Measurements from ENCODE around the gene ARHGEF11. TPM values are rescaled to one million over a fixed set of nuclear protein-coding genes. Genes with fewer than 3 reads are reported as not detected.

ARHGEF11 gene
- total RNA-seq, 2 donors from 2014 or later = 1.0 to 2.5 TPM

- Mint-ChIP-seq H3K36me3 (no peaks in the 10 kb centered on the region), H3K27me3 (peaks cover 32 to 50% of the 10 kb centered on the region in 2 donors), H3K4me3 (no peak overlapping the region), H3K4me1 (ENCODE audit: low read depth in 2 of 2) (no peaks in the 10 kb centered on the region), H3K9me3 (no peaks in the 10 kb centered on the region), H3K27ac (no peak overlapping the region)
- no peak for ATAC-seq
- DNase-seq (ENCODE audit: low spot score) = no peak
Measured at GRCh38 chr1:157034137-157034800, 11.3 kb downstream of the ARHGEF11 start.

- H3K4me3 Mint-ChIP-seq = no peak overlapping the region
- peaks cover 27 to 43% of the 10 kb centered on the region in 2 donors for H3K27me3 Mint-ChIP-seq
- no peak overlapping the region for H3K27ac Mint-ChIP-seq
- ATAC-seq (no peak), DNase-seq (ENCODE audit: low spot score) (no peak)
- no peaks in the 10 kb centered on the region for H3K4me1 Mint-ChIP-seq (ENCODE audit: low read depth in 2 of 2)
- H3K36me3 Mint-ChIP-seq = no peaks in the 10 kb centered on the region
- H3K9me3 Mint-ChIP-seq = no peaks in the 10 kb centered on the region
Measured at GRCh38 chr1:157033357-157033876, 12.1 kb downstream of the ARHGEF11 start.

- Mint-ChIP-seq H3K4me3 (no peak overlapping the region), H3K4me1 (ENCODE audit: low read depth in 2 of 2) (no peaks in the 10 kb centered on the region), H3K36me3 (no peaks in the 10 kb centered on the region), H3K27me3 (peaks cover 29 to 45% of the 10 kb centered on the region in 2 donors), H3K9me3 (no peaks in the 10 kb centered on the region), H3K27ac (no peak overlapping the region)
- no peak for DNase-seq (ENCODE audit: low spot score)
- no peak for ATAC-seq
Measured at GRCh38 chr1:157032303-157032702, 13.2 kb downstream of the ARHGEF11 start.

- Mint-ChIP-seq H3K27me3 (peaks cover 30 to 53% of the 10 kb centered on the region in 2 donors), H3K4me1 (ENCODE audit: low read depth in 2 of 2) (no peaks in the 10 kb centered on the region), H3K9me3 (no peaks in the 10 kb centered on the region), H3K36me3 (no peaks in the 10 kb centered on the region), H3K27ac (no peak overlapping the region), H3K4me3 (no peak overlapping the region)
- DNase-seq (ENCODE audit: low spot score) (no peak), ATAC-seq (no peak)
Measured at GRCh38 chr1:157030728-157031127, 14.8 kb downstream of the ARHGEF11 start.

- Mint-ChIP-seq H3K27ac (no peak overlapping the region), H3K4me3 (no peak overlapping the region), H3K36me3 (no peaks in the 10 kb centered on the region), H3K27me3 (peaks cover 34 to 56% of the 10 kb centered on the region in 2 donors), H3K4me1 (ENCODE audit: low read depth in 2 of 2) (no peaks in the 10 kb centered on the region), H3K9me3 (no peaks in the 10 kb centered on the region)
- ATAC-seq = no peak
- DNase-seq (ENCODE audit: low spot score) = no peak
Measured at GRCh38 chr1:157028674-157029073, 16.9 kb downstream of the ARHGEF11 start.

- no peak for ATAC-seq
- H3K9me3 Mint-ChIP-seq = peaks cover 3% of the 10 kb centered on the region
- H3K4me1 Mint-ChIP-seq (ENCODE audit: low read depth in 2 of 2) = no peaks in the 10 kb centered on the region
- DNase-seq (ENCODE audit: low spot score) = no peak
- H3K27ac Mint-ChIP-seq = no peak overlapping the region
- H3K36me3 Mint-ChIP-seq = peaks cover 13% of the 10 kb centered on the region
- H3K27me3 Mint-ChIP-seq = peaks cover 30 to 54% of the 10 kb centered on the region in 2 donors
- H3K4me3 Mint-ChIP-seq = no peak overlapping the region
Measured at GRCh38 chr1:157025856-157026255, 19.7 kb downstream of the ARHGEF11 start.

- H3K36me3 Mint-ChIP-seq = peaks cover 16% of the 10 kb centered on the region
- H3K9me3 Mint-ChIP-seq = peaks cover 5% of the 10 kb centered on the region
- ATAC-seq (no peak), DNase-seq (ENCODE audit: low spot score) (no peak)
- H3K27me3 Mint-ChIP-seq = peaks cover 31 to 55% of the 10 kb centered on the region in 2 donors
- no peak overlapping the region for H3K4me3 Mint-ChIP-seq
- no peak overlapping the region for H3K27ac Mint-ChIP-seq
- no peaks in the 10 kb centered on the region for H3K4me1 Mint-ChIP-seq (ENCODE audit: low read depth in 2 of 2)
Measured at GRCh38 chr1:157025385-157025784, 20.2 kb downstream of the ARHGEF11 start.

GRCh38 chr1:157021688-157022087 lies 23.9 kb downstream of the ARHGEF11 start:
- ATAC-seq (no peak), DNase-seq (ENCODE audit: low spot score) (no peak)
- no peaks in the 10 kb centered on the region for H3K4me1 Mint-ChIP-seq (ENCODE audit: low read depth in 2 of 2)
- no peak overlapping the region for H3K4me3 Mint-ChIP-seq
- H3K36me3 Mint-ChIP-seq = peaks cover 25% of the 10 kb centered on the region
- no peak overlapping the region for H3K27ac Mint-ChIP-seq
- H3K27me3 Mint-ChIP-seq = peaks cover 32 to 61% of the 10 kb centered on the region in 2 donors
- H3K9me3 Mint-ChIP-seq = peaks cover 5% of the 10 kb centered on the region

- no peak for ATAC-seq
- DNase-seq (ENCODE audit: low spot score) = no peak
- H3K27ac Mint-ChIP-seq = no peak overlapping the region
Measured at GRCh38 chr1:157019457-157019856, 26.1 kb downstream of the ARHGEF11 start.

GRCh38 chr1:157011845-157012244 lies 33.7 kb downstream of the ARHGEF11 start:
- Mint-ChIP-seq H3K36me3 (no peaks in the 10 kb centered on the region), H3K4me1 (ENCODE audit: low read depth in 2 of 2) (no peaks in the 10 kb centered on the region), H3K9me3 (no peaks in the 10 kb centered on the region), H3K27me3 (peaks cover 14 to 15% of the 10 kb centered on the region in 2 donors), H3K27ac (no peak overlapping the region), H3K4me3 (no peak overlapping the region)
- DNase-seq (ENCODE audit: low spot score) (no peak), ATAC-seq (no peak)

More at GRCh38 chr1:157019457-157019856, 26.1 kb downstream of the ARHGEF11 start:
- peaks cover 5% of the 10 kb centered on the region for H3K9me3 Mint-ChIP-seq
- H3K36me3 Mint-ChIP-seq = peaks cover 25% of the 10 kb centered on the region
- no peaks in the 10 kb centered on the region for H3K4me1 Mint-ChIP-seq (ENCODE audit: low read depth in 2 of 2)
- no peak overlapping the region for H3K4me3 Mint-ChIP-seq
- peaks cover 21 to 40% of the 10 kb centered on the region in 2 donors for H3K27me3 Mint-ChIP-seq

- DNase-seq (ENCODE audit: low spot score) (no peak), ATAC-seq (no peak)
- Mint-ChIP-seq H3K9me3 (no peaks in the 10 kb centered on the region), H3K27ac (no peak overlapping the region), H3K4me3 (no peak overlapping the region), H3K36me3 (no peaks in the 10 kb centered on the region), H3K27me3 (peaks cover 25 to 29% of the 10 kb centered on the region in 2 donors), H3K4me1 (ENCODE audit: low read depth in 2 of 2) (no peaks in the 10 kb centered on the region)
Measured at GRCh38 chr1:157008502-157008901, 37.0 kb downstream of the ARHGEF11 start.

- H3K27ac Mint-ChIP-seq = no peak overlapping the region
- no peak for ATAC-seq
- peaks cover 25 to 29% of the 10 kb centered on the region in 2 donors for H3K27me3 Mint-ChIP-seq
Measured at GRCh38 chr1:157007306-157007705, 38.2 kb downstream of the ARHGEF11 start.

GRCh38 chr1:157006676-157007075 lies 38.9 kb downstream of the ARHGEF11 start:
- DNase-seq (ENCODE audit: low spot score) = no peak
- H3K9me3 Mint-ChIP-seq = no peaks in the 10 kb centered on the region
- no peak overlapping the region for H3K4me3 Mint-ChIP-seq
- H3K4me1 Mint-ChIP-seq (ENCODE audit: low read depth in 2 of 2) = no peaks in the 10 kb centered on the region
- no peak overlapping the region for H3K27ac Mint-ChIP-seq
- H3K36me3 Mint-ChIP-seq = no peaks in the 10 kb centered on the region
- no peak for ATAC-seq
- H3K27me3 Mint-ChIP-seq = peaks cover 24 to 34% of the 10 kb centered on the region in 2 donors

More at GRCh38 chr1:157007306-157007705, 38.2 kb downstream of the ARHGEF11 start:
- no peak overlapping the region for H3K4me3 Mint-ChIP-seq
- no peaks in the 10 kb centered on the region for H3K4me1 Mint-ChIP-seq (ENCODE audit: low read depth in 2 of 2)
- H3K9me3 Mint-ChIP-seq = no peaks in the 10 kb centered on the region
- no peak for DNase-seq (ENCODE audit: low spot score)
- H3K36me3 Mint-ChIP-seq = no peaks in the 10 kb centered on the region

GRCh38 chr1:157005965-157006364 lies 39.6 kb downstream of the ARHGEF11 start:
- DNase-seq (ENCODE audit: low spot score) (no peak), ATAC-seq (no peak)
- H3K36me3 Mint-ChIP-seq = no peaks in the 10 kb centered on the region
- no peak overlapping the region for H3K4me3 Mint-ChIP-seq
- peaks cover 21 to 36% of the 10 kb centered on the region in 2 donors for H3K27me3 Mint-ChIP-seq
- H3K9me3 Mint-ChIP-seq = no peaks in the 10 kb centered on the region
- no peaks in the 10 kb centered on the region for H3K4me1 Mint-ChIP-seq (ENCODE audit: low read depth in 2 of 2)
- H3K27ac Mint-ChIP-seq = no peak overlapping the region

Measured in natural killer cell treated with Interleukin-12 subunit alpha and Interleukin-12 subunit beta and Interleukin-15 and Interleukin-18, amount 100 ng/mL, for 72 hours (primary cell).